CD4-positive, alpha-beta T cell (primary cell): ENCODE results near the gene RAB8A. TPM values are rescaled to one million over a fixed set of nuclear protein-coding genes. Genes with fewer than 3 reads are reported as not detected.
A peak's percentile ranks its signal among the peaks of the same experiment; 100 is the strongest.
"Not testable (repeated sequence)": the region's sequence is repeated elsewhere in the genome, so short reads cannot be mapped to it uniquely, and the experiment has no call there.

Experiments used
- ATAC-seq: fragments of 200-7000 bp; cut with Tn5 transposase; one replicate; pipeline ENCODE4 v1.10.0; 2022; ENCODE audit warnings: mild to moderate bottlenecking; ENCODE audit not compliant: poor library complexity
- CTCF ChIA-PET: fragments of 350-600 bp; sonication (Branson Sonifier 250); formaldehyde crosslinking; loops from one replicate; lab custom pipeline; 2021; ENCODE audit warnings: antibody characterized with exemption, inconsistent platforms; lab: Charles Lee
- POLR2A ChIA-PET: fragments of 350-600 bp; sonication (Branson Sonifier 250); formaldehyde crosslinking; loops from one replicate; lab custom pipeline; 2021; ENCODE audit warnings: antibody characterized with exemption, inconsistent platforms; lab: Charles Lee
- DNase-seq, 14 experiments: peaks; one replicate each; pipeline ENCODE4 v3.0.0-alpha.2; 2013 to 2020; ENCODE audit warnings: mixed read lengths in 2 of 14
- H3K27ac ChIP-seq, 2 donors: one replicate each; pipeline versions ENCODE4 v1.5.1 to v1.7.0; 2013; ENCODE audit warnings: low read length in 2 of 2, low read depth in 1 of 2, mild to moderate bottlenecking in 1 of 2
- H3K27me3 ChIP-seq, 2 experiments: 1 replicate in 1 of 2; 2 replicates in 1 of 2; pipeline versions ENCODE4 v1.6.1 to v1.7.0; 2013; ENCODE audit warnings: low read length in 2 of 2, control low read depth in 1 of 2, mild to moderate bottlenecking in 1 of 2, moderate library complexity in 1 of 2; ENCODE audit not compliant: insufficient read depth in 2 of 2, control insufficient read depth in 1 of 2
- H3K36me3 ChIP-seq: one replicate; pipeline ENCODE4 v1.6.1; 2013; ENCODE audit warnings: low read length, control low read depth; ENCODE audit not compliant: insufficient read depth
- H3K4me1 ChIP-seq: one replicate; pipeline ENCODE4 v1.6.1; 2013; ENCODE audit warnings: low read length, control low read depth; ENCODE audit not compliant: insufficient read depth
- H3K4me3 ChIP-seq: one replicate; pipeline ENCODE4 v1.5.1; 2013; ENCODE audit warnings: mild to moderate bottlenecking, low read length, moderate library complexity
- H3K9me3 ChIP-seq, 2 experiments: 1 replicate in 1 of 2; 2 replicates in 1 of 2; pipeline versions ENCODE4 v1.6.1 to v1.7.0; 2013; ENCODE audit warnings: low read length in 2 of 2, mild to moderate bottlenecking in 2 of 2, control low read depth in 1 of 2, moderate library complexity in 1 of 2; ENCODE audit not compliant: control insufficient read depth in 1 of 2, insufficient read depth in 1 of 2
- H3K27ac Mint-ChIP-seq: one replicate; pipeline ENCODE4 v1.8.0; 2020; ENCODE audit warnings: mixed read lengths
- H3K27me3 Mint-ChIP-seq: one replicate; pipeline ENCODE4 v1.8.0; 2021; ENCODE audit warnings: mixed read lengths
- H3K36me3 Mint-ChIP-seq: one replicate; pipeline ENCODE4 v1.8.0; 2021; ENCODE audit warnings: low read depth, mixed read lengths
- H3K4me1 Mint-ChIP-seq: one replicate; pipeline ENCODE4 v1.8.0; 2021; ENCODE audit warnings: low read depth, mixed read lengths
- H3K4me3 Mint-ChIP-seq: one replicate; pipeline ENCODE4 v1.8.0; 2020; ENCODE audit warnings: mild to moderate bottlenecking, mixed read lengths
- H3K9me3 Mint-ChIP-seq: one replicate; pipeline ENCODE4 v1.8.0; 2020; ENCODE audit warnings: mixed read lengths
- intact Hi-C, 2 experiments: fragments of 100-400 bp; cut with DNase I in 1 of 2; cut with micrococcal nuclease in 1 of 2; formaldehyde crosslinking; loops; one replicate each; pipeline versions ENCODE4 v1.15.1 to v1.9.0; 2023 to 2025; cut with DNase I, micrococcal nuclease
- total RNA-seq, 174 experiments: library from RNA in 2 of 174; stranded (reverse) in 2 of 174; gene quantifications; one replicate each; pipeline ENCODE4 v1.2.3 and lab custom pipeline; 2021 to 2026
- TF ChIP-seq, protein P1 (sequence below): fragments of 200-600 bp; IDR thresholded peaks from one replicate; pipeline ENCODE4 v1.8.0; 2022; ENCODE audit warnings: antibody characterized with exemption, mild to moderate bottlenecking

RAB8A gene
- total RNA-seq, 2 experiments from 2014 or later: 74.9 to 79.0 TPM

DNA sequence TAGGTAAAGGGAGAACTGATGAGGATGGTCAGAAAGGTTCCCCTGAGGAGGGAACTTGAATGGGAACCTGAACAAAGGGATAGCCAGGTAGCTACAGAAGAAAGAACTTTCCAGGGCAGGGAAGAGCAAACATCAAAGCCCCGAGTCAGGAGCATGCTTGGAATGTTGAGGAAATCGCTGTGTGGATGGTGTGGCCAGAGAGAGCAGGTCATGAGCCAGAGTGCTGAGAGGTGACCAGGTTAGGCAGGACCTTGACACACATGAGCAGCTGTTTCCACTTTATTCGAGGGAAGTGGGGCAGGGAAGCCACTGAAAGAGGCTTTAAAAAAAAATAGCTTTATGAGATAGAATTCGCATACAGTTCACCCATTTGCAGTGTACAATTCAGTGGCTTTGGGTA lies 4.4 kb downstream of the RAB8A start:
- Histone ChIP-seq H3K4me1 (peaks cover 83% of the 10 kb centered on the region), H3K9me3 (no peaks in the 10 kb centered on the region), H3K36me3 (peaks cover 53% of the 10 kb centered on the region), H3K4me3 (no peak overlapping the region), H3K27ac (peak overlapping the region in 1 of 2 donors; percentile 8), H3K27me3 (no peaks in the 10 kb centered on the region)
- Mint-ChIP-seq H3K9me3 (no peaks in the 10 kb centered on the region), H3K4me1 (peaks cover 73% of the 10 kb centered on the region), H3K27me3 (no peaks in the 10 kb centered on the region), H3K4me3 (peak overlapping the region; percentile 8), H3K27ac (peak overlapping the region; percentile 21), H3K36me3 (peaks cover 66% of the 10 kb centered on the region)
- no peak for ATAC-seq
- ChIA-PET CTCF (interaction anchor here (0.9 kb wide), 1 partner anchor 29 kb away, joined by 3 read pairs; no protein-coding TSS in a partner anchor), POLR2A (interaction anchor here (1.0 kb wide), 1 partner anchor 45 kb away, joined by 3 read pairs; no protein-coding TSS in a partner anchor)
- TF ChIP-seq, protein P1, sequence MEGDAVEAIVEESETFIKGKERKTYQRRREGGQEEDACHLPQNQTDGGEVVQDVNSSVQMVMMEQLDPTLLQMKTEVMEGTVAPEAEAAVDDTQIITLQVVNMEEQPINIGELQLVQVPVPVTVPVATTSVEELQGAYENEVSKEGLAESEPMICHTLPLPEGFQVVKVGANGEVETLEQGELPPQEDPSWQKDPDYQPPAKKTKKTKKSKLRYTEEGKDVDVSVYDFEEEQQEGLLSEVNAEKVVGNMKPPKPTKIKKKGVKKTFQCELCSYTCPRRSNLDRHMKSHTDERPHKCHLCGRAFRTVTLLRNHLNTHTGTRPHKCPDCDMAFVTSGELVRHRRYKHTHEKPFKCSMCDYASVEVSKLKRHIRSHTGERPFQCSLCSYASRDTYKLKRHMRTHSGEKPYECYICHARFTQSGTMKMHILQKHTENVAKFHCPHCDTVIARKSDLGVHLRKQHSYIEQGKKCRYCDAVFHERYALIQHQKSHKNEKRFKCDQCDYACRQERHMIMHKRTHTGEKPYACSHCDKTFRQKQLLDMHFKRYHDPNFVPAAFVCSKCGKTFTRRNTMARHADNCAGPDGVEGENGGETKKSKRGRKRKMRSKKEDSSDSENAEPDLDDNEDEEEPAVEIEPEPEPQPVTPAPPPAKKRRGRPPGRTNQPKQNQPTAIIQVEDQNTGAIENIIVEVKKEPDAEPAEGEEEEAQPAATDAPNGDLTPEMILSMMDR: no peak
- no peak for DNase-seq
- intact Hi-C loops: no loop called here

DNA sequence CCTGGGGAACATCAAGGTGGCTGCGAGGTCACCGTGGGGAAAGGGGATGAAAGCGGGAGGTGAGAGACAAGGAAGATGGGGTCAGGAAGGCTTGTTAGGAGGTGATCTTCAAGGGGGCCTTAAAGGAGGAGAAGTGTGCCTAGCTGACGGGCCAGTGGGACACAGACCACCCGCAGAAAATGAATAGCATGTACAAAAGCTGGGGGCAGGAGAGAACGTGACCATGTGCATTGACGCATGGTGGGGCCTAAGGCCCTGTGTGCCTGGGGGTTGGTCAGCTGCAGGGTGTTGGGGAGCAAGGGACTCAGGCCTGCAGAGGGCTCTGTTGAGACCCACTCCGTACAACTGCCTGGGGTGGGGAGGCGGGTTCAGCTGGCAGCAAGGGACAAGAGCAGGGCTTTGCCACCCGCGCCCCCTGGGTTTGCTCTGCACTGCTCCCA lies 5.9 kb downstream of the RAB8A start:
- Histone ChIP-seq H3K9me3 (no peaks in the 10 kb centered on the region), H3K27me3 (no peaks in the 10 kb centered on the region), H3K27ac (no peak overlapping the region), H3K4me3 (no peak overlapping the region), H3K4me1 (peaks cover 72% of the 10 kb centered on the region), H3K36me3 (peaks cover 69% of the 10 kb centered on the region)
- DNase-seq (no peak), ATAC-seq (no peak)
- Mint-ChIP-seq H3K36me3 (peaks cover 70% of the 10 kb centered on the region), H3K4me1 (peaks cover 59% of the 10 kb centered on the region), H3K27me3 (no peaks in the 10 kb centered on the region), H3K4me3 (no peak overlapping the region), H3K27ac (peak overlapping the region; percentile 80), H3K9me3 (no peaks in the 10 kb centered on the region)
- POLR2A ChIA-PET: interaction anchor here (1.0 kb wide), 1 partner anchor 26 kb away, joined by 4 read pairs; the partner anchor contains the start of gene HSH2D
- intact Hi-C loops: no loop called here
- CTCF ChIA-PET: interaction anchor here (1.2 to 1.3 kb wide), 2 partner anchors 55 to 75 kb away, joined by 3 to 4 read pairs; no protein-coding TSS in a partner anchor
- TF ChIP-seq, protein P1: no peak

DNA sequence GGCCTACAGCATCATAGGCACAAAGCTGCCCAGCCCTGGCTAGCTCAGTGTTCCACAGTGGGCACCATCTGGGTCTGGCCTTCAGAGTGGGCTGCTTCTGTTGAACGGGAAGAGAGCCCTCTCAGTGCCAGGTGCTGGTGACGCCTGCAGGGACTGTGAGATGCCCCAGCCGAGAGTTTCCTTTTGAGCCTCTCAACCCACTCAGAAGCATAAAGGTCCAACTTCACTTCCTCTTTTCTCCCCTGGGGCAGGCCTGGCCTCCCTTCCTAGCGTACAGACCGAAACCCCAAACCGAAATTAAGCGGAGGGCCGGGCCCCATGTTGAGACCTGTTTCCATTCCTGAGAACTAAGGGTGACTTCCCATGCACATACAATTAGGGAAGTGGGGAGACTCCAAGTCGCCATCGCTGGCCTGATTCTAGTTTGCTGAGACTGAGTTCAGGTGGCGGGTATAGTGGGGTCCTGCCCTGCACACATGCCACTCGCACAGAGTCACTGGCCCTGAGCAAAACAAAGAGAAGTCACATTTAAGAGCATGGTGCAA lies 6.9 kb downstream of the RAB8A start:
- CTCF ChIA-PET: interaction anchor here (1.2 to 1.3 kb wide), 2 partner anchors 56 to 76 kb away, joined by 3 to 4 read pairs; no protein-coding TSS in a partner anchor
- Histone ChIP-seq H3K27ac (peak overlapping the region; percentile 4 to 5), H3K9me3 (no peaks in the 10 kb centered on the region), H3K4me1 (peaks cover 66% of the 10 kb centered on the region), H3K36me3 (peaks cover 76% of the 10 kb centered on the region), H3K4me3 (no peak overlapping the region), H3K27me3 (no peaks in the 10 kb centered on the region)
- no peaks in the 10 kb centered on the region for H3K27me3 Mint-ChIP-seq
- peak in 3 of 14 experiments; percentile 52 to 70 (median 66) for DNase-seq
- ATAC-seq: peak; percentile 13
- TF ChIP-seq, protein P1: no peak
- H3K27ac Mint-ChIP-seq: peak overlapping the region; percentile 80
- H3K4me1 Mint-ChIP-seq: peaks cover 50% of the 10 kb centered on the region
- H3K4me3 Mint-ChIP-seq: peak overlapping the region; percentile 58
- intact Hi-C loops: no loop called here
- no peaks in the 10 kb centered on the region for H3K9me3 Mint-ChIP-seq
- POLR2A ChIA-PET: interaction anchor here (0.8 to 1.2 kb wide), 3 partner anchors 25 to 48 kb away, joined by 3 to 4 read pairs (median 3); partner anchors contain the start of gene HSH2D
- peaks cover 77% of the 10 kb centered on the region for H3K36me3 Mint-ChIP-seq

DNA sequence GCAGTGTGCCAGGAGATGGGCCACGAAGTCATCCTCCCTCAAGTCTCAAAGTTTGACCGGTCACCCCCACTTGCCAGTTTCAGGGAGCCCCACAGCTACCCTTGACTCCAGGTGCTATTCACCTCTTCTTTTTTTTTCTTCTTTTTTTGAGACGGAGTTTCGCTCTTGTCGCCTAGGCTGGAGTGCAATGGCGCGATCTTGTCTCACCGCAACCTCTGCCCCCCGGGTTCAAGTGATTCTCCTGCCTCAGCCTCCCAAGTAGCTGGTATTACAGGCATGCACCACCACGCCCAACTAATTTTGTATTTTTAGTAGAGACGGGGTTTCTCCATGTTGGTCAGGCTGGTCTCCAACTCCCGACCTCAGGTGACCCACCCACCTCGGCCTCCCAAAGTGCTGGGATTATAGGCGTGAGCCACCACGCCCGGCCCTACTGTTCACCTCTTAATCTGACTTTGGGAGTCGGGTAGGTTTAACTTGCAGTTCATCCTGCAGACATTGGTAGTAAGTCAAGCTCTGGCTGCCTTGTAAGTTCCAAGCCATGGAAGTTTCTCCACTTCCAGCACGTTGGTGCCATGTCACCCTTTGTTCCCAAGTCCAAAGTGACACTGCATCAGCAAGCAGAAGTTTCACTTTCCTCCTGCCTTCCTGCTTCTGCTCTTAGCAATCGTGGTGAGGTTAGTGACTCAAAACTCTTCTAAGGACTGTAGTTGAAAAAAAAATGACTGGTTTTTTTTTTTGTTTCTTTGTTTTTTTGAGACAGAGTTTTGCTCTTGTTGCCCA lies 7.6 kb downstream of the RAB8A start:
- H3K9me3 Mint-ChIP-seq, CTCF ChIA-PET, H3K9me3 ChIP-seq, H3K27me3 Mint-ChIP-seq, H3K4me3 ChIP-seq, intact Hi-C loops, H3K27me3 ChIP-seq: not testable (repeated sequence)
- H3K27ac Mint-ChIP-seq: peak overlapping the region; percentile 80
- Histone ChIP-seq H3K27ac (peak overlapping the region; percentile 4 to 41), H3K4me1 (peaks cover 59% of the 10 kb centered on the region), H3K36me3 (peaks cover 77% of the 10 kb centered on the region)
- peak in 3 of 14 experiments; percentile 73 to 78 (median 76) for DNase-seq
- H3K36me3 Mint-ChIP-seq: peaks cover 80% of the 10 kb centered on the region
- POLR2A ChIA-PET: interaction anchor here (0.8 to 1.2 kb wide), 2 partner anchors 33 to 48 kb away, joined by 3 read pairs; no protein-coding TSS in a partner anchor
- peak overlapping the region; percentile 81 for H3K4me3 Mint-ChIP-seq
- ATAC-seq: peak; percentile 74
- peaks cover 46% of the 10 kb centered on the region for H3K4me1 Mint-ChIP-seq
